OCI-LY7 (cell line): ENCODE results near the gene CD46.

Source experiments
- EZH2phosphoT487 ChIP-seq: fragments of 200-600 bp; sonication (generic); IDR thresholded peaks from 2 replicates; pipeline ENCODE4 v1.6.1; 2018; ENCODE audit warnings: low read depth, borderline replicate concordance, mild to moderate bottlenecking, mixed run types, antibody characterized with exemption, low read length, moderate library complexity, mixed read lengths
- TF ChIP-seq, protein P1 (sequence below): fragments of 200-600 bp; sonication (generic); conservative IDR thresholded peaks from 2 replicates; pipeline ENCODE4 v1.5.1; 2014; ENCODE audit warnings: mild to moderate bottlenecking, antibody characterized with exemption, low read length, moderate library complexity, mixed read lengths

DNA sequence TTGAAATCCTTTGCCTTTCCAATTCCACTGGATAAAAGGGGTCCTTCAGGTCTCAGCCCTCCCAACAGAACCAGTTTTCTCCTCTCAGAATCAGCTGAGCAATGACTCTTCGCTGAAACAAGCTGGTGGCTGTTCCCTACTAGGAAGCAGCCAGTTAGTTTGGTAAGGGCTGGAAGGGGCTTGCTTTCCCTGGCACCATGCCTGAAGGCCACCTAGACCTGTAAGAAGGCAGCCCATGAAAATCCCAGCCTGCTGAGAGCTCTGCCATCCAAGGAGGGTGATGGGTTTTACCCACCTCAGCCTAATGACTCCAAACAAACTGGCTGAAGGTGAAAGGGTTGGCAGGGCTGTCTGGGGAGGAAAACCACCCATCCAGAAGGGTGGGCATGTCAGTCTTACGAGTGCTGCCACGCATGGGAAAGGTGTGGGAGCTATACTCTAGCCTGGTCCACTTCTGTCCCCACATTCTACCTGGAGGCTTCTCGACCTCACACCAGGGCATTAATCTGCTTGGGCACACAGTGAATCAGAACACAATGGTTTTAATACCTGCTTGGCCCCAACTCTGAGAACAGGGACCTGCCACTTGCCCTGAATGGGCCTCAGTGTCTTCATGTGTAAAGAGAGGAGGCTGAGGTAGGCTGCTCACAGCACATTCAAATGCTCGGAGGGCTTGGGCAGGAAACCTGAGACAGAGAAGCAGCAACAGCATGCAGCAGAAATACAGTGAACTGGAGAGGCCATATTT lies 53.0 kb downstream of the CD46 start:
- TF ChIP-seq, protein P1, sequence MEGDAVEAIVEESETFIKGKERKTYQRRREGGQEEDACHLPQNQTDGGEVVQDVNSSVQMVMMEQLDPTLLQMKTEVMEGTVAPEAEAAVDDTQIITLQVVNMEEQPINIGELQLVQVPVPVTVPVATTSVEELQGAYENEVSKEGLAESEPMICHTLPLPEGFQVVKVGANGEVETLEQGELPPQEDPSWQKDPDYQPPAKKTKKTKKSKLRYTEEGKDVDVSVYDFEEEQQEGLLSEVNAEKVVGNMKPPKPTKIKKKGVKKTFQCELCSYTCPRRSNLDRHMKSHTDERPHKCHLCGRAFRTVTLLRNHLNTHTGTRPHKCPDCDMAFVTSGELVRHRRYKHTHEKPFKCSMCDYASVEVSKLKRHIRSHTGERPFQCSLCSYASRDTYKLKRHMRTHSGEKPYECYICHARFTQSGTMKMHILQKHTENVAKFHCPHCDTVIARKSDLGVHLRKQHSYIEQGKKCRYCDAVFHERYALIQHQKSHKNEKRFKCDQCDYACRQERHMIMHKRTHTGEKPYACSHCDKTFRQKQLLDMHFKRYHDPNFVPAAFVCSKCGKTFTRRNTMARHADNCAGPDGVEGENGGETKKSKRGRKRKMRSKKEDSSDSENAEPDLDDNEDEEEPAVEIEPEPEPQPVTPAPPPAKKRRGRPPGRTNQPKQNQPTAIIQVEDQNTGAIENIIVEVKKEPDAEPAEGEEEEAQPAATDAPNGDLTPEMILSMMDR = no peak
- TF ChIP-seq EZH2phosphoT487 = no peak
